Epithelial cell of proximal tubule (primary cell): ENCODE data around the gene AGBL3. TPM values are rescaled to one million over a fixed set of nuclear protein-coding genes. Genes with fewer than 3 reads are reported as not detected.

Experiments
- DNase-seq: peaks from one replicate; pipeline ENCODE4 v3.0.0-alpha.2; 2011; ENCODE audit warnings: low read depth
- H3K4me3 ChIP-seq: 2 replicates; pipeline ENCODE4 v1.5.1; 2011; ENCODE audit warnings: low read depth, mild to moderate bottlenecking, low read length
- total RNA-seq: library from RNA; depleted of rRNA; stranded (reverse); fragments of >200 nt; gene quantifications from 2 replicates; pipeline ENCODE4 v1.2.3, GENCODE V29; 2015
- TF ChIP-seq, protein P1 (sequence below): conservative IDR thresholded peaks from 2 replicates; pipeline ENCODE4 v1.5.1; 2012; ENCODE audit warnings: low read depth, mild to moderate bottlenecking, low read length

Gene AGBL3
- total RNA-seq, 1 donor from 2014 or later, result 4.0 TPM

DNA sequence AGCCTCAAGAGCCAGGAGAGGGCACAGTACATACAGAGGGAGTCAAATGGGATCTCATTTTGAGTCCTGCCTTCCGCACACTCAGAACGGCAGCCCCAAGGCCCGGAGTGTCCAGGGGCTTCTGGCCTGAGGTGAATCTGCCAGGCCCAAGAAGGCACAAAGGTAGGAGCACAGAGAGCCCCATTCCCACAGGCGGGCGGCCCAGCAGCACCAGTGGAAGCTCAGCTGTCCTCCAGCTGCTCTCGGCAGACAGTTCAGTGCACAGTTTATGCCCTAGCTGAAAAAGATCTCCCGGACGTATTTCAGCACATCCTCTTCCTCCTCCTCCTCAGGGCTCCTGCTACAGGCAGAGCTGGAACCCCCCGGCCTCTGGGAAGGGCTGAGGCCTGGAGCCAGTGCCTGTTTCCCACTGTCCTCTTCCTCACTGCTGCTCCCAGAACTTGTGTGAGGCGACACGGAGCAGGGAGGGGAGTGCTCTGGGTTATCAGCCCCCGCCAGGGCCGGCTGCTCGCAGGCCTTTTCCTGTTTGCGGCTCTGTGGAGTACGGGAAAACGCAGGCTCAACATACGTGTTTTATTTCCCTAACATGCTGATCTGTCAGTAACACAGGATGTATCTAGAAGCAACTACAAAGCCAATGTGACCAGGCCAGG lies 180.2 kb downstream of the AGBL3 start:
- TF ChIP-seq, protein P1, sequence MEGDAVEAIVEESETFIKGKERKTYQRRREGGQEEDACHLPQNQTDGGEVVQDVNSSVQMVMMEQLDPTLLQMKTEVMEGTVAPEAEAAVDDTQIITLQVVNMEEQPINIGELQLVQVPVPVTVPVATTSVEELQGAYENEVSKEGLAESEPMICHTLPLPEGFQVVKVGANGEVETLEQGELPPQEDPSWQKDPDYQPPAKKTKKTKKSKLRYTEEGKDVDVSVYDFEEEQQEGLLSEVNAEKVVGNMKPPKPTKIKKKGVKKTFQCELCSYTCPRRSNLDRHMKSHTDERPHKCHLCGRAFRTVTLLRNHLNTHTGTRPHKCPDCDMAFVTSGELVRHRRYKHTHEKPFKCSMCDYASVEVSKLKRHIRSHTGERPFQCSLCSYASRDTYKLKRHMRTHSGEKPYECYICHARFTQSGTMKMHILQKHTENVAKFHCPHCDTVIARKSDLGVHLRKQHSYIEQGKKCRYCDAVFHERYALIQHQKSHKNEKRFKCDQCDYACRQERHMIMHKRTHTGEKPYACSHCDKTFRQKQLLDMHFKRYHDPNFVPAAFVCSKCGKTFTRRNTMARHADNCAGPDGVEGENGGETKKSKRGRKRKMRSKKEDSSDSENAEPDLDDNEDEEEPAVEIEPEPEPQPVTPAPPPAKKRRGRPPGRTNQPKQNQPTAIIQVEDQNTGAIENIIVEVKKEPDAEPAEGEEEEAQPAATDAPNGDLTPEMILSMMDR, result no peak
- no peak for DNase-seq

DNA sequence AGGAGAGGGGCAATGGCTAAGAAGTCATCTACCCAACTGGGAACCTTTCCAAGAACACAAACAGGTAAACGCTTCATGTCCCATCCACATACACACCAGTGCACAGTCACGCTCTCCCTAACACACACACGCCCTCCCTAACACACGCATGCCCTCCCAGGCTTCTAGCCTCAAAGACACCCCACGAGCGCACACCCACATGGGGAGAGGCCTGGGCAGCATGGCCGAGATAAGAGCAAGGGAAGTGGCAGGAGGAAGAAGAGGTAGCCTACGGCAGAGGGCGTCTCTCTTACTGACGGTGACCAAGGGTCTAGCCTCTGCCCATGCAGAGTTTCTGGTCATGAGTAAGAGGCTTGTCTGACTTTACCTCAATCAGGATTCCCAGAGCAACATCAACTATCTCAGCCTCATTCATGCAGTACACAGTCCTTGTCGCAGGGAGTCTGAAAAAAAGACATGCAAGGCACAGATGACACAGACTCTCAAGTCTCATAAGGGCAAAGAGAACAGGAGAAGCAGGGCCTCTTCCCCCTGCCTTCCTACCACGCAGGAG lies 181.1 kb downstream of the AGBL3 start:
- H3K4me3 ChIP-seq, result peak overlapping the region; percentile 18
- DNase-seq, result no peak
- TF ChIP-seq, protein P1, result no peak

More for the DNA sequence above, 180.2 kb downstream of the AGBL3 start:
- H3K4me3 ChIP-seq, result no peak overlapping the region

DNA sequence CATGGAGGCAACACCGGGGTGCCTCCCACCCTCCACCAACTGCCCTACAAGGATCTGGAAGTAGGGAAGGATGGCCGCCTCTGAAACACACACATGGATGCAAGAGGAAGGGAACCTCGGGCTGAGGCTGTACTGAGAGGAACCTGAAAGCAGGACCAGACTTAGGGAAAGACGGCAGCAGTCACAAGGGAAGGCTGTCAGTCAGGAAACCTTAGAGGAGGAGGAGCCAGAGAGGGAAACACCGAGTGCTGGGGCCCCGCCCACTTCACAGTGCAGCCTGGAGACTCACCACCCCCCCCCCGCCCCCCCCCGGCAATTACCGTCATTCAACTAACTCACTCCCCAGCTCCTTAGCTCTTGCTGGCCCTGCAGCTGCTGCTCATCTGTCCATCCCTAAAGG lies 181.7 kb downstream of the AGBL3 start:
- TF ChIP-seq, protein P1, result no peak
- DNase-seq, result no peak
- H3K4me3 ChIP-seq, result peak overlapping the region; percentile 93

DNA sequence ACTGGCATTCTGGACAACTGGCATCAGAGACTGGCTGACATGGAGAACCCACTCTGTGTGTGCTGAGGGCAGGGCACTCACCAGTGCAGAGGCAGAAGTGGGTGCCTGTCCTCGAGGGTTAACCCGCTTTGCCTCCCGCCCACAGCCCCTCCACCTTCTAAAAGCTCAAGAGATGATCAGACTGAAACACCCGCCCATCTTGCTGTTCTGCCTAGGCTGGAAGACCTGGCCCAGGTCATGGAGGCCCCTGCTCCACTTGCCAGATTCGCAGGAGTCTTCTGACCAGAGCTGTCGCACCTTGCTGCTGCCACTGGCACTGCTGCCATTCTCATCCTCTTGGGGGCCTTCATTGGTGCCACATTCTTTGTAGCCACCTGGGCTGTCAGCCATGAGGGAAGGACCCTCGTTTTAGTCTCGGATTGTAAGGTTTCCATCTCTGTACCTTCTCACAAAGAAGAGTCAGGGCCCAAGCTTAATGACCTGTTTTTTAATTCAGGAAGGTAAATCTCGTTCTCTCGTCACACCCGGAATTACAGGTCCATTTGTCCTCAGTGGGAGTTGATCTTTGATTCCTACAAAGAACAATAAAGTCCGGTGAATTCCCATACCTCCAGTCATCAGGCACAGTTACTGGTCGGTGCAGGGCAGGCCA lies 182.3 kb downstream of the AGBL3 start:
- no peak for DNase-seq
- H3K4me3 ChIP-seq, result peak overlapping the region; percentile 93
- TF ChIP-seq, protein P1, result no peak

DNA sequence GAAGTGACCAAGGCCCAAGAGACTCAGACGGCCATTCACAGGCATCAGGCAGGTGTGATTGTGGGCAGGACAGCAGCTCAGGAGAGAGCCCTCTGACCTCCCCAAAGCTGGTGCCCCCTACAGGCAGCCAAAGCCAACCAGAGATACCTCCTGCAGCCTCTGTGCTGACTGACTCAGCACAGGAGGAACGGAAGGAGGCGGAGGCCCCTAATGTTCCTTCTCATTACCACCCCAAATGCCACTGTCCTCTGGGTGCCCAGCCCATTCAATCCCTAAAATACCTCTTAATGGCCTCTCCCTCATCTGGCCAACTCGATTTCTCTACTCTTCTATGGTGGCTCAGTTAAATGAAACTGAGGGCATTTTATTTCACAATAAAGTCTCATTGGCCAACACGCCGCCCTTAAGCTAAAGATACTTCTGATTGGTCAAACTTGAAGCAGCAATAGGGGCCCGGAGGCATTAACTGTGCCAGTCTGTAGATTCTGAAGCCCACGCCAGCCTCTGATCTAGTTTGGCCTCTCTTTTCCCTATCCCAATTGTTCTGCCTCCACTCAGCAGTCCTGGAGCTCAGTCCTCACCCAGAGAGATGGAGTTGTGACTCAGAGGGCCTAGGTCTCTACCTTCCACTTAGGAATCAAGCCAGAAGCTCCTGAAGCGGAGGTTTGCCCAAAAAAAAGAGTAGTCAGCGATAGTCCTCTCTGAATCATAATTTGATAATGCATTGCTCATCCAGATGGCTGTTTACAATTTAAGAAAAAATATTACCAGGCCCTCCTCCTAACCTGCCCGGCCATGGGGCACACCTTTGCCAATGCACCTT lies 183.0 kb downstream of the AGBL3 start:
- peak overlapping the region; percentile 93 for H3K4me3 ChIP-seq
- TF ChIP-seq, protein P1, result peak; percentile 79
- DNase-seq, result no peak

DNA sequence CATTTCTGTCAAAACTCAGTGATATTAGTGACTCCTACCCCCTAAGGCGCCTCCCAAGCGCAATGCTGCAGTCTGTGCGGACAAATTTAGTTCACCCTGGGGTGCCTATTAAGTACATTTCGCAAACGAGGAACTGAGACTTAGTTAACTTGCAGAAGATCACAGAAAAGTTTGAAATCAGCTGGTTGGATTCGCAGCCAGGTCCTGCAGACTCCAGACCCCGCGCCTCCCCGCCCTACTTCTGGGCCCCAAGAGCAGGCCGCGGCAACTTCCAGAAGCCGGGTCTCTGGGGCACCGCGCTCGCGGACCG lies 183.6 kb downstream of the AGBL3 start:
- H3K4me3 ChIP-seq, result peak overlapping the region; percentile 93
- no peak for DNase-seq
- TF ChIP-seq, protein P1, result no peak
